ENCODE results near the gene MINK1. TPM values are rescaled to one million over a fixed set of nuclear protein-coding genes. Genes with fewer than 3 reads are reported as not detected.

MINK1 gene
- polyA plus RNA-seq, 2 of the 4 experiments (the other 2 are of a cell fraction), result 41.3 to 66.9 TPM

GRCh38 chr17:4897785-4898184, 64.6 kb downstream of the MINK1 start:
- H3K4me1 ChIP-seq, result no peaks in the 10 kb centered on the region
- H3K4me3 ChIP-seq, result no peak overlapping the region
- H3K27ac ChIP-seq, result no peak overlapping the region
- no peaks in the 10 kb centered on the region for H3K9me3 ChIP-seq
- POLR2A ChIA-PET, result no interaction called here
- H3K4me2 ChIP-seq, result no peak overlapping the region
- WGBS (ENCODE audit: missing lambda C conversion rate), result 79% methylated on average over 5 of the region's 5 CpGs
- DNase-seq (ENCODE audit: low read depth in 1 of 2, low spot score in 1 of 2) (no peak), FAIRE-seq (no peak), ATAC-seq (no peak)
- CTCF ChIA-PET, result interaction anchor here (0.9 to 8.2 kb wide), 6 partner anchors 8 to 188 kb away, joined by 3 to 83 read pairs (median 4); partner anchors contain the start of gene ARRB2
- TF ChIP-seq MAZ (IDR thresholded peaks at IDR 0.05; ENCODE audit: borderline replicate concordance, low read depth, low read length) (no peak), ZSCAN20 (CRISPR knock-in tag; IDR thresholded peaks at IDR 0.05) (no peak)

DNA sequence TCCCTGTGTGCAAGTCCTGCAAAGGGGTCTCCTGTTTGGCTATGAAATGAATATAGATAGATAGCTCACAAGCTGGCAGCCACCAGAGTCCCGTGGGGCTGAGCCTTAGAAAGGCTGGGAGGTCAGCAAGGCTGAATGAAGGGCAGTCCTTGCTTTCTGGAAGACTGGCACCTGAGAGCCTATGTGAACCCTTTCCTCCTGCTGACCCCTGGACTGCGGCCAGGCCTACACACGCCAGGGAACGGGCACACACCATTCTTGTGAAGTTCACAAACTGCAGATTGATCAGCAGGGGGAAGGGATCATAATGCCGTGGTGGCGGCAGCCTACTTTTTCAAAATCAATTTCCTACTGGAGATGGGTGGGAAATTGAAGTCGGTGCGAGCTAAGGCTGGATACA, 65.2 kb downstream of the MINK1 start:
- POLR2A ChIA-PET, result no interaction called here
- H3K4me1 ChIP-seq, result 0 out of 3 replicates have a peak, but pooled peaks cover 4% of the 10 kb centered on the region

GRCh38 chr17:4898927-4899326, 65.8 kb downstream of the MINK1 start:
- Histone ChIP-seq H3K4me1 (0 out of 3 replicates have a peak, but pooled peaks cover 5% of the 10 kb centered on the region), H3K9me3 (no peaks in the 10 kb centered on the region), H3K4me2 (no peak overlapping the region), H3K4me3 (no peak overlapping the region), H3K27ac (no peak overlapping the region)
- CTCF ChIA-PET, result interaction anchor here (0.6 to 8.2 kb wide), 10 partner anchors 9 to 332 kb away, joined by 3 to 83 read pairs (median 6); partner anchors contain the start of genes ARRB2 and VMO1
- TF ChIP-seq HOXB5 (CRISPR knock-in tag; IDR thresholded peaks at IDR 0.05), result no peak
- no peak for ATAC-seq
- FAIRE-seq, result no peak
- POLR2A ChIA-PET, result interaction anchor here (1.5 kb wide), 1 partner anchor 103 kb away, joined by 4 read pairs; the partner anchor contains the start of gene PSMB6
- 91% methylated on average over 21 of the region's 34 CpGs for WGBS (ENCODE audit: missing lambda C conversion rate)
- no peak for DNase-seq (ENCODE audit: low read depth in 1 of 2, low spot score in 1 of 2)

More for the DNA sequence above, 65.2 kb downstream of the MINK1 start:
- CTCF ChIA-PET, result interaction anchor here (0.6 to 8.2 kb wide), 8 partner anchors 8 to 188 kb away, joined by 3 to 83 read pairs (median 4); partner anchors contain the start of genes ARRB2 and VMO1
- H3K9me3 ChIP-seq, result no peaks in the 10 kb centered on the region
- H3K4me3 ChIP-seq, result no peak overlapping the region
- no peak overlapping the region for H3K4me2 ChIP-seq
- WGBS (ENCODE audit: missing lambda C conversion rate), result 85% methylated on average over 8 of the region's 8 CpGs
- TF ChIP-seq, protein P1, sequence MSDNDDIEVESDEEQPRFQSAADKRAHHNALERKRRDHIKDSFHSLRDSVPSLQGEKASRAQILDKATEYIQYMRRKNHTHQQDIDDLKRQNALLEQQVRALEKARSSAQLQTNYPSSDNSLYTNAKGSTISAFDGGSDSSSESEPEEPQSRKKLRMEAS (IDR thresholded peaks at IDR 0.05), result no peak
- no peak for TF ChIP-seq USF2 (IDR thresholded peaks at IDR 0.05)
- TF ChIP-seq RCOR1 (IDR thresholded peaks at IDR 0.05; ENCODE audit: low read depth, low read length), result no peak
- TF ChIP-seq EP300 (IDR thresholded peaks at IDR 0.05), result no peak
- no peak for TF ChIP-seq HEYL (CRISPR knock-in tag; IDR thresholded peaks at IDR 0.05)
- no peak for TF ChIP-seq ZSCAN20 (CRISPR knock-in tag; IDR thresholded peaks at IDR 0.05)
- TF ChIP-seq CHD2 (IDR thresholded peaks at IDR 0.05; ENCODE audit: low read length, partially characterized antibody), result no peak
- H3K27ac ChIP-seq, result no peak overlapping the region
- DNase-seq (ENCODE audit: low read depth in 1 of 2, low spot score in 1 of 2) (no peak), FAIRE-seq (no peak), ATAC-seq (no peak)

DNA sequence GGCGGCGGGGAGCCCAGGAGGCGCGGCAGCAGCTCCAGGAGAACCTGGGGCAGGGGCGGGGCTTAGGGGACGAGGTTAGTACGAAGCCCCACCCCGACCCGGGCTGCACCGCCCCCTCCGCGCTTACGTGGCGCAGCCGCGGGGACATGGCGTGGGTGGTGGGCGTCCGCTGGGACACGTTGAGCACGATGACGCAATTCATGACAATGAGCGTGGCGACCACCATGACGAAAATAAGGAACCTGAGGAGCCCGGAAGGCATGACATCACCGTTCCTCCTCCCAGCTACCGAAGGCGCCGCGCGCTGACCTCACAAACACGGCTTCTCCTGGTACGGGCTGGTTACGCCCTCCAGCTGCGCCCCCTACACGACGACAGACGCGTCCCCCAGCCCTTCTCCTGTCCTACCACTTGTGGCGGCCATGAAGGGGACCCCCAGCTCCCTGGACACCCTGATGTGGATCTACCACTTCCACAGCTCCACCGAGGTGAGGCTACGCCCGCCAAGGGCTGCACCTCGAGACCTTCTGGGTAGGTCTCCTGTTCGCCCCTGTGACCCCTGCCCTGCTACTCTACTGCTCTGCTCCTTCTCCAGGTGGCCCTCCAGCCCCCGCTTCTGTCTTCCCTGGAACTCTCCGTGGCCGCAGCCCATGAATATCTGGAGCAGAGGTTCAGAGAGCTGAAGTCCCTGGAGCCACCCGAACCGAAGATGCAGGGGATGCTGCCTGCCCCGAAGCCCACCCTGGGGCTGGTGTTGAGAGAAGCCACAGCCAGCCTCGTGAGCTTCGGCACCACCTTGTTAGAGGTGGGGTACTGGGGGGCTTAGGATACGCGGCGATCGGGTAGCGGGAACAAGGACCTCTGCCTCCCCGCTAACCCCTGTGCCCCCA, 66.4 kb downstream of the MINK1 start, which contains the start of gene C17orf107:
TSS of gene C17orf107 (plus strand) at position 196 of the 890 bp plus-strand sequence. CDS start at position 423, 227 bp downstream.
- DNase-seq (ENCODE audit: low read depth in 1 of 2, low spot score in 1 of 2), result no peak
- Histone ChIP-seq H3K9me3 (no peaks in the 10 kb centered on the region), H3K4me1 (0 out of 3 replicates have a peak, but pooled peaks cover 5% of the 10 kb centered on the region), H3K4me2 (no peak within 1 kb of the TSS), H3K4me3 (no peak within 1 kb of the TSS), H3K27ac (no peak within 1 kb of the TSS)
- ATAC-seq, result no peak
- ChIA-PET CTCF (interaction anchor here (0.6 to 8.2 kb wide), 15 partner anchors 9 to 333 kb away, joined by 3 to 83 read pairs (median 4); partner anchors contain the start of genes ARRB2, GLTPD2, RNF167 and SLC25A11), POLR2A (interaction anchor here (1.5 to 1.9 kb wide), 2 partner anchors 104 to 110 kb away, joined by 4 to 6 read pairs; partner anchors contain the start of gene PSMB6)
- FAIRE-seq, result no peak
- WGBS (ENCODE audit: missing lambda C conversion rate), result 94% methylated on average over 57 of the region's 60 CpGs
- TF ChIP-seq NFE2L2 (conservative IDR thresholded peaks at IDR 0.05; ENCODE audit: low read length), result no peak

All from A549 (cell line).